GM19240 (cell line): ENCODE data around the gene IER5.
A peak's percentile ranks its signal among the peaks of the same experiment; 100 is the strongest.

Experiments used
- DNase-seq: peaks from one replicate; pipeline ENCODE4 v3.0.0; 2011; ENCODE audit warnings: low spot score; ENCODE audit not compliant: insufficient read length

The IER5 gene

GRCh38 chr1:181097242-181097641 lies 8.7 kb downstream of the IER5 start:
- DNase-seq, result no peak

DNA sequence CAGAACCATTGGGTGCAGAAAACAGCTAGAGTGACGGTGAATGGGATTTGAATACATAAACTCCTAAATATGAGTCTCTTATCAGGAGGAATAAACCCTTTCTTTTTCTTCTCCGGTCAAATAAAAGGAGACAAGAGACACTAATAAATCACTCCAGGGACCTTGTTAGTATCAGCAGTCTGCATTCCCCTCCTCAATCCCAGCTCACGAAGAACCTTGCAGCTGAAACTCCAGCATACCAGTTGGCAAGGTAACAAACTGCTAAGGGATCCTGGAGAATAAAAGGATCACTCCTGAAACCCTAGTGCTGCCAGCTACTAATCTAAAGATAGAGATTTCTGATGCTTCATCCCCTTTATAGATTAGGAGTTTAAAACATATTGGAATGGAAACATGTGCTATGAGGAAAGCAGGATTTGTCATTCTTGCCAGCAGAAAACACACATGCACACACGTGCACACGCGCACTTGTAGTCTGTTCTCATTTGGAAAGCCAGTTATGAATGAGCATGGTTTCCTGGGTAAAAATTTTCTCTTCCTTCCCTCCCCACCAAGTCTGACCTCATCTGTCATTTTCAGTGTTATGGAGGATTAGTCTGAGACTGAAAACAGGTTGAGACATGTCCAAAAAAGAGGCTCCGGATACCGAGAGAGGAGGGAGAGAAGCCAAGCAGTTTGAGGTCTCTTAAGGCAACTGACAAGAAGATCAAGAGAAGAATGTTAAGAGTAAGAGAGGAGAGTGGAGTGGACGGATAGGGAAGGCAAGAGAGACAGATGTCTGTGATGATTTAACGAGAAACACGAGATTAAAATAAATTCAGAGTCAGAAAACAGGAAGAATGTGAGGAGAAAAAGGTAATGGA lies 10.9 kb downstream of the IER5 start:
- no peak for DNase-seq

DNA sequence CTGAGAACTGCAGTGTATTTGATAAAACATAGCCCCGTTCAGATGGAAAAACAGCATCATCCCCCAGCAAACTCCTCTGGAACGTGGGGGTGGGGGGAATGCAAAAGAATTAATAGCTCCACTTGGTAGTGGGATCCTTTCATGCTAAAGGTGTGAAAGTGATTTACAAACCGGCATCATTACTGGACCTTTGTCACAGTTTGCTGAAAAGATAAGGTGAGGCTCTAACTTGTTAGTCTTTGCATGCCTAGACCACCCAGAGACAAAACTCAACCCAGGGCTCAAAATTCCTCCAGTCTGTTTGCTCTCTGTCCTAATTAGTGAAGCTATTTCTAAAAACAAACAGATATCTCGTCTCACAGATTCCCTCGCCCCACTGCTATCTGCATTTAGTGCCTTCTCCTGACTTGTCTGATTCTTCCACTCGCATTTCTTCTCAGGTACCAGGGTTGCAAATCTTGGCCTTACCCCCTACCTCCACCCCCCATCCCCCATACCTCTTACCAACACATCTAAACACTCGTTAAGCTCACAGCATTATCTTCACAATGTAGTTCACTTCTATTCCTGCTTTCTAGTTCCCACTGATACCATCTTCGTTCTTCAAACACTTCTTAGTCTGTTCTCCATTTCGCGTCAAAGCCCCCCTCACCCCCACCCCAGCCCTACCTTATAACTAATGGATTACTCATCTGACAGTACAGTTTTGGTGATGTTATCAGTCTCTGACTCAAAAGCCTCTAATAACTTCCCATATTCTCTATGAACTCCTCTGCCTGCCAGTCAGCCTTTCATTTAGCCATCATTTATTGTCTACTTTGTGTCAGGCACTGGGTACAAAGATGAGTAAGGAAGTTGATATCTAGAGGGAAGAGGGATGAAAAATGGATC lies 11.8 kb downstream of the IER5 start:
- DNase-seq, result no peak

GRCh38 chr1:181100934-181101333 lies 12.4 kb downstream of the IER5 start:
- no peak for DNase-seq

- no peak for DNase-seq
These were observed 13.2 kb downstream of the IER5 start for GRCh38 chr1:181101581-181102226.

DNA sequence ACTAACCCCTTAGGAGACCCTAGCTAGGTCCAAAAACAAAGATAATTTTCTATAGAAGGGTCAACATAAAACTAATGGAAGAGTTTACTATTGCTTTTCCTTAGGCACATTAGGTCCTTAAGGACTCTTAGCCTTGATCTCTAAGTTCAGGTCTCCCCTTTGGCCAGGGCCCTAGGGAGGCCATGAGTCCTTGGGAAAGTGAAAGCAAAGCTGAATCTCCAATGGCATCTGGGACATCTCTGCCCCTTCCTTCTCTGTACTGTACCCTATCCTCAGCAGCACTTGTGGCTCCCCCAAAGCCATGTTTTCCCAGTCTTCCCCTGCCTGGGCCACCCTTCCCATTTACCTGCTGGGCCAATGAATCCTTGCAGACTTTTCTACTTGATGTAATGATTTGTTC lies 14.3 kb downstream of the IER5 start:
- DNase-seq, result no peak

- DNase-seq, result no peak
These were observed 14.9 kb downstream of the IER5 start for GRCh38 chr1:181103399-181103798.

DNA sequence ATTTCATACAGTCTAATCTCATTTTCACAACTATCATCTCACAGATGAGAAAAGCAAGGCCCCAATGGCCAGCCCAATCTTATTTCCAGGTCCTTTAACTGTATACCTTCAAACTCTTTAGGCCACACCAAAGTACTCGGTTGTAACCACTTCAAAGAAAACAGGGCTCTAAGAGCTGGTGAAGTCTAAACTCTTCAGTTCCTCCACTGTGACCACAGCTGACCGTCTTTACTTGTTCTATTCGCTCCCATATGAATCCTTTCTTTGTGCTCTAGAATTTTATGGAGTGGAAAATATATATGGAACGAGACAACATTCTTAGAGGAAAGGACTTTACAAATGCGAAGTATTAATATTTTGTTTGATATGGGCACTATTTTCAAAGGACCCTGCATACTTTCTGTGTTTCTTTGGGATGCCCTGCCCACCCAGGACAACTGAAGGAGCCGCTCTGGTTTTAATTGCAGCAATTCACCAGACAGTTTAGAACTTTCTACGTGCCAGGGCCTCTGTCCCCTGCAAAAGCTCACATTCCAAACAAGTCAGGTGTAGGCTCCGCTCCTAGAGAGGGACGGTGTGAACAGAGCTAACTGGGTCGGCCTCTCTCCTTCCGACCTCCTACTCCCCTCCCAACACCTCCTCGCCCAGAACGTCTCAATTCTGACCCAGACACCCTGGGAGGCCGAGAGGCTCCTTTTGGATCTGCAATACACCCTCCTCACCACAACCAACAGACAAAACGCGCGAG lies 15.7 kb downstream of the IER5 start:
- no peak for DNase-seq

GRCh38 chr1:181104790-181105133 lies 16.3 kb downstream of the IER5 start:
- DNase-seq, result no peak

DNA sequence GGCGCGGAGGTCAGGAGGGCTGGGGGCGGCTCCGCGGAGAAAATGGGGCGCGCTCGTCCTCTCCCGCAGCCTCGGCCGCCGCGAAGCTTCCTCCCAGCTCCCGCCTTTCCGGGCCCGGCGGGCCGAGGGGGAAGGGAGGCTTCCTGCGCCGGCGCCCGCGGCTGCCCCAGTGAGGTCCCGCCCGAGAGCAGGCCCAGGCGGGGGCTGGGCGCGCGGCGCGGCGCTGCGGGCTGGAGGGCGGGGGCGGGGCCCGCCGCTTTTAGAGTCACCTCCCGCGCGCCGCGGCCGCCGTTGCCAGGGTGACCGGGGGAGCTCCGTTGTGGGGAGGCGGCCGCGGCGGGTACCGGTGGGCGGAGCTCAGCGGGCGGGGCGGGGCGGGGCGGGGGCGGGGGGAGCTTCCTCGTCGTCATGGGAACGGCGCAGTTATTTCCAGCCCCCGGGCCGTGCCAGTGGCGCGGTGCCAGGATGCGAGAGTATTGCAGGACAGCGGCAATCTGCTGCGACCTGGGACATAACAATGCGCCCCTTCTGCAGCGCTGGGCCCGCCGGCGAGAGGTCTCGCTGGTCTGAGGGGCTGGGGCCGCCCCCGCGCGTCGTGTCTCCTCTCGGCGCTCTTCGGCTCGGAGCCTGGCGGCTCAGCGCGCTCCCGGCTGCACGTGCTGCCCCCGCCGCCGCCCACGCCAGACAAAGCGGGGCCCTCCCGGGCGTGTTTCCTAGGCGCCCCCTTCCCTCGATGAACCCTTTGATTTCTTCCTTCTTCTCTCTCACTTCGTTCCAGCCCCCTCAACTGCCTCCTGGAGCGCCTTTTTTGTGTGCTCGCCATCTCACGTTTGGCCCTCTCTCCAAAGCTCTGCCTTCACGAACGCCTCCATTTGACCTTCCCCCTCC lies 16.9 kb downstream of the IER5 start:
- DNase-seq, result peak; percentile 83

- DNase-seq, result no peak
These were observed 17.5 kb downstream of the IER5 start for GRCh38 chr1:181106022-181106312.

- DNase-seq, result no peak
These were observed 18.0 kb downstream of the IER5 start for GRCh38 chr1:181106479-181106878.

GRCh38 chr1:181107711-181108110 lies 19.2 kb downstream of the IER5 start:
- no peak for DNase-seq

DNA sequence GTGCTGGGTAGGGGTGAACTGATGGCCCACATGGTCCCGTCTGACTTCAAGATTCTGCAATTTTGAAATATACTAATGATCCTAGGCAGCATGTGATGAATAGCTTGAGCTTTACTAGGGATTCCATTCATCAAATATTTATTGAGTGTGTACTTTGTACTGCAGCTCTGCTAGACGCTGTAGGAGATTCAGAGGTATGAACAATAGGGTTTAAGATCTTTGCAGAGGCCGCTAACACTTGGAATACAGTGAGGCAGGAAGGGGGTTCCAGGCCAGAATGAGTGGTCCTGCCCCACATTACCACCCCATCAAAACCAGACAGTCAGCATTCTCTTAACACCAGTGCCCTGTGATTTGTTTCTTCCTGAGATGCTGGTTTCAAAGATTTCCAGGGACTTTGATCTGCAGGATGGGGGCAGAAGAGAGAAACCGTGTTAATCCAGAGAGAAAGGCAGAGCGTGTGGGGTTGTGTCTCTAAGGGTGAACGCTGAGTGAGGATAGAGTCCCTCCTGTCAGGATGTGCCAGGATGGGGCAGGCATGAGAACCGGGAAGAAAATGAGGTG lies 19.9 kb downstream of the IER5 start:
- no peak for DNase-seq

- no peak for DNase-seq
These were observed 21.5 kb downstream of the IER5 start for GRCh38 chr1:181110013-181110412.

- no peak for DNase-seq
These were observed 23.1 kb downstream of the IER5 start for GRCh38 chr1:181111559-181111958.

GRCh38 chr1:181112071-181112929 lies 23.8 kb downstream of the IER5 start:
- DNase-seq, result no peak

DNA sequence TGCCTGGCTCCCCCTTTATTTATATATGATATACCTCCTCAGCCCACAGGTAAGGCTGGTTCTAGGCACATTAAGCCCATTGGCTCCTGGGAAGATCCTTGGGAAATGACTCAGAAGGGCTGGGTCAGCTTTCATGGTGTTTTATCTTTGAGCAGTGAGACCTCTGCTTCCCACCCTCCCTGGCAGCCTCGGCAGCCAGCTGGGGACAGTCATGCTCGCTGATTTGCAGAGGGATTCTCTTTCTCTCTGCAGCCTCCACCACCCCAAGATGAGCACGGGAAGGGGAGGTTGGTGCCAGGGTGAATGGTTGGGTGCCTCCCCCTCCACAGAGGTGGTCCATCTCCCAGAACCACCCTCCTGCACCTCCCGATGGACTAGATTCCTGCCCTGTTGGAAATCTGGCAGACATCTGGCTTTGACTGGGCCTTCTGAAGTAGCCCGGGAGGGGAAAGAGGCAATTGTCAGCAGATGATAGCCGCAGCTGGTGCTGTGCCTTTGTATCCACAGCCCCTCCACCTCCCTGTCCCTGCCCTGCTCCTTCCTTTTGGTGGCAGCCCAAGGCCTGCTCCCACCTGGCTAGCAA lies 24.6 kb downstream of the IER5 start:
- DNase-seq, result no peak
